Measurements from ENCODE around the gene GRN. TPM values are rescaled to one million over a fixed set of nuclear protein-coding genes. Genes with fewer than 3 reads are reported as not detected.

GRN gene
- total and polyA plus RNA-seq, 2 of the 13 experiments (the other 11 are each of a cell fraction or from before 2014, with no cell fraction given) = 86.6 to 143 TPM

DNA sequence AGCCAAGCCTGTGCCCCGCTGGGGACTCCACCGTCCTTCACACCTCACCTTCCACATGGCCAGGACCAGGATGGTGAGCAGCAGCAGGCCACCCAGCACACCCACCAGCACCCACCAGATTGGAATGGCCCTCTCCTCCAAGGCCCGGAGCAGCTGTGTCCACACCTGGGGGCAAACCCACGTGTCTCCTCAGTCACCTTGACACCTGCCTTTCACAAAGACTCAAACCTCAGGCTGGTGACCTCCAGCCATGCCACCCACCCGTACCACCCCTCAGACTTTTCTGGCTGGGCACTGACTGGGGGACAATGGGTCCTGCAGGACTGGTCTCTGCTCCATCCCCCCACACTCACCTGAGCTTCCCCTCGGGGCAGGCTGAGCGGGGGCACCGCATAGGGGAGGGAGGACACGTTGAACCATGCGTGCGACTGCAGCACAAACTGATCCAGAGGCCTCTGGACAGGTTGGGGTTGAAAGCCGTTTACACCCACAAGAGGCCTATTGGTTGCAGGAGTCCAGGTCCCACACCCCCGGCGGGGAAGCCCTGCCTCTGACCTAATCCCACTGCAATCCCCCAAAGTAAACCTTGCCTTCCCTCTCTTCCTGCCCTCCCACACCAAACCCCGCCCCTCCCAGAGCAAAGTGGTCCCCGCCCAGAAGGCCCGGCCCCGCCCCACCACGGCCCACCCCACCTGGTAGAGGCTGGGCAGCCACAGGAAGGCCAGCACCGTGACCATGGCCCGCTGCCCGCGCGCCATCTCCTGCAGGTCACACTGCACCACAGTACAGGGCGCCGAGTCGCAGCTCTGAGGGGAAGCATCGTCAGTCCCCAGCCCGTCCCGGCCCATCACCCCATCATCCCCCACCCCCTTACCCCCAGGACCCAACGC is 29.4 kb downstream of the GRN start (continued):
- TF ChIP-seq, protein P1, sequence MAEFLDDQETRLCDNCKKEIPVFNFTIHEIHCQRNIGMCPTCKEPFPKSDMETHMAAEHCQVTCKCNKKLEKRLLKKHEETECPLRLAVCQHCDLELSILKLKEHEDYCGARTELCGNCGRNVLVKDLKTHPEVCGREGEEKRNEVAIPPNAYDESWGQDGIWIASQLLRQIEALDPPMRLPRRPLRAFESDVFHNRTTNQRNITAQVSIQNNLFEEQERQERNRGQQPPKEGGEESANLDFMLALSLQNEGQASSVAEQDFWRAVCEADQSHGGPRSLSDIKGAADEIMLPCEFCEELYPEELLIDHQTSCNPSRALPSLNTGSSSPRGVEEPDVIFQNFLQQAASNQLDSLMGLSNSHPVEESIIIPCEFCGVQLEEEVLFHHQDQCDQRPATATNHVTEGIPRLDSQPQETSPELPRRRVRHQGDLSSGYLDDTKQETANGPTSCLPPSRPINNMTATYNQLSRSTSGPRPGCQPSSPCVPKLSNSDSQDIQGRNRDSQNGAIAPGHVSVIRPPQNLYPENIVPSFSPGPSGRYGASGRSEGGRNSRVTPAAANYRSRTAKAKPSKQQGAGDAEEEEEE (CRISPR knock-in tag; IDR thresholded peaks at IDR 0.05; ENCODE audit: borderline replicate concordance) = no peak
- TF ChIP-seq, protein P2, sequence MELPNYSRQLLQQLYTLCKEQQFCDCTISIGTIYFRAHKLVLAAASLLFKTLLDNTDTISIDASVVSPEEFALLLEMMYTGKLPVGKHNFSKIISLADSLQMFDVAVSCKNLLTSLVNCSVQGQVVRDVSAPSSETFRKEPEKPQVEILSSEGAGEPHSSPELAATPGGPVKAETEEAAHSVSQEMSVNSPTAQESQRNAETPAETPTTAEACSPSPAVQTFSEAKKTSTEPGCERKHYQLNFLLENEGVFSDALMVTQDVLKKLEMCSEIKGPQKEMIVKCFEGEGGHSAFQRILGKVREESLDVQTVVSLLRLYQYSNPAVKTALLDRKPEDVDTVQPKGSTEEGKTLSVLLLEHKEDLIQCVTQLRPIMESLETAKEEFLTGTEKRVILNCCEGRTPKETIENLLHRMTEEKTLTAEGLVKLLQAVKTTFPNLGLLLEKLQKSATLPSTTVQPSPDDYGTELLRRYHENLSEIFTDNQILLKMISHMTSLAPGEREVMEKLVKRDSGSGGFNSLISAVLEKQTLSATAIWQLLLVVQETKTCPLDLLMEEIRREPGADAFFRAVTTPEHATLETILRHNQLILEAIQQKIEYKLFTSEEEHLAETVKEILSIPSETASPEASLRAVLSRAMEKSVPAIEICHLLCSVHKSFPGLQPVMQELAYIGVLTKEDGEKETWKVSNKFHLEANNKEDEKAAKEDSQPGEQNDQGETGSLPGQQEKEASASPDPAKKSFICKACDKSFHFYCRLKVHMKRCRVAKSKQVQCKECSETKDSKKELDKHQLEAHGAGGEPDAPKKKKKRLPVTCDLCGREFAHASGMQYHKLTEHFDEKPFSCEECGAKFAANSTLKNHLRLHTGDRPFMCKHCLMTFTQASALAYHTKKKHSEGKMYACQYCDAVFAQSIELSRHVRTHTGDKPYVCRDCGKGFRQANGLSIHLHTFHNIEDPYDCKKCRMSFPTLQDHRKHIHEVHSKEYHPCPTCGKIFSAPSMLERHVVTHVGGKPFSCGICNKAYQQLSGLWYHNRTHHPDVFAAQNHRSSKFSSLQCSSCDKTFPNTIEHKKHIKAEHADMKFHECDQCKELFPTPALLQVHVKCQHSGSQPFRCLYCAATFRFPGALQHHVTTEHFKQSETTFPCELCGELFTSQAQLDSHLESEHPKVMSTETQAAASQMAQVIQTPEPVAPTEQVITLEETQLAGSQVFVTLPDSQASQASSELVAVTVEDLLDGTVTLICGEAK (IDR thresholded peaks at IDR 0.05) = no peak
- TF ChIP-seq, protein P2 (CRISPR knock-in tag; IDR thresholded peaks at IDR 0.05) = peak; percentile 57; the same call in 1 of the 2 replicates
- TF ChIP-seq ZNF253 (CRISPR knock-in tag; IDR thresholded peaks at IDR 0.05; ENCODE audit: borderline replicate concordance) (no peak), ZNF672 (CRISPR knock-in tag; IDR thresholded peaks at IDR 0.05) (no peak), ZBTB42 (CRISPR knock-in tag; IDR thresholded peaks at IDR 0.05) (no peak), SUZ12 (IDR thresholded peaks at IDR 0.05; ENCODE audit: low read depth, low read length) (no peak), ZNF558 (CRISPR knock-in tag; IDR thresholded peaks at IDR 0.05; ENCODE audit: borderline replicate concordance) (no peak), ZNF7 (CRISPR knock-in tag; IDR thresholded peaks at IDR 0.05) (no peak), CBX5 (CRISPR knock-in tag; IDR thresholded peaks at IDR 0.05; ENCODE audit: borderline replicate concordance) (0 out of 2 replicates have a peak, but pooled peaks have one; percentile 23), KLF12 (CRISPR knock-in tag; IDR thresholded peaks at IDR 0.05; ENCODE audit: borderline replicate concordance) (no peak), THAP11 (CRISPR knock-in tag; IDR thresholded peaks at IDR 0.05) (peak; percentile 8; the same call in 1 of the 2 replicates), PCBP1 (IDR thresholded peaks at IDR 0.05; ENCODE audit: borderline replicate concordance, low read depth, low read length) (no peak), SNRNP70 (IDR thresholded peaks at IDR 0.05; ENCODE audit: low read depth, low read length) (no peak), ZNF644 (CRISPR knock-in tag; IDR thresholded peaks at IDR 0.05; ENCODE audit: low read depth) (no peak)
- TF ChIP-seq, protein P3, sequence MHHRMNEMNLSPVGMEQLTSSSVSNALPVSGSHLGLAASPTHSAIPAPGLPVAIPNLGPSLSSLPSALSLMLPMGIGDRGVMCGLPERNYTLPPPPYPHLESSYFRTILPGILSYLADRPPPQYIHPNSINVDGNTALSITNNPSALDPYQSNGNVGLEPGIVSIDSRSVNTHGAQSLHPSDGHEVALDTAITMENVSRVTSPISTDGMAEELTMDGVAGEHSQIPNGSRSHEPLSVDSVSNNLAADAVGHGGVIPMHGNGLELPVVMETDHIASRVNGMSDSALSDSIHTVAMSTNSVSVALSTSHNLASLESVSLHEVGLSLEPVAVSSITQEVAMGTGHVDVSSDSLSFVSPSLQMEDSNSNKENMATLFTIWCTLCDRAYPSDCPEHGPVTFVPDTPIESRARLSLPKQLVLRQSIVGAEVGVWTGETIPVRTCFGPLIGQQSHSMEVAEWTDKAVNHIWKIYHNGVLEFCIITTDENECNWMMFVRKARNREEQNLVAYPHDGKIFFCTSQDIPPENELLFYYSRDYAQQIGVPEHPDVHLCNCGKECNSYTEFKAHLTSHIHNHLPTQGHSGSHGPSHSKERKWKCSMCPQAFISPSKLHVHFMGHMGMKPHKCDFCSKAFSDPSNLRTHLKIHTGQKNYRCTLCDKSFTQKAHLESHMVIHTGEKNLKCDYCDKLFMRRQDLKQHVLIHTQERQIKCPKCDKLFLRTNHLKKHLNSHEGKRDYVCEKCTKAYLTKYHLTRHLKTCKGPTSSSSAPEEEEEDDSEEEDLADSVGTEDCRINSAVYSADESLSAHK (CRISPR knock-in tag; IDR thresholded peaks at IDR 0.05; ENCODE audit: borderline replicate concordance) = no peak
